NCI-H2196 treated with DMSO at 0.1 percent for 48 hours (cell line): ENCODE data around the gene CHRND.
"Not testable (repeated sequence)": the region's sequence is repeated elsewhere in the genome, so short reads cannot be mapped to it uniquely, and the experiment has no call there.

ENCODE experiments used
- DNase-seq: peaks from one replicate; lab custom pipeline; 2025; ENCODE audit not compliant: unreplicated experiment; lab: John Stamatoyannopoulos, UW

The CHRND gene

DNA sequence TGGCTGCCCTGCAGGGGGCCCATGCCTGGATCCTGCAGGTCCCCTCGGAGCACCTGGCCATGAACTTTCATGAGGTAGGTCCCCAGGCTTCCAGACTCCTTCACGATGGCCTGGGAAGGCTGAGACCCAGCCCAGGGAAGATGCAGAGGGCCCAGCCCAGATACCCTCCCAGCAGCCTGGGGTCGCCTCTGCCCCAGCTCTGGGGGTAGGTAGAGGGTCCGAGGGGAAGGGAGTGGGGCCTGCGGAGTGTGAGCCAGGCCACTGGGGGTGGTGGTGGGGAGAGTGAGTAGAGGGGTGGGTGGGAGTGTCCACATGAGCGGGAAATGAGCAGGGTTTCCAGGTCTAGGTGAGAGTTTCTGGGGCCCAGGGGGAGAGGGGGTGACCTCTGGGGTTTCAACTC is 1.2 kb upstream of the CHRND start:
- no peak for DNase-seq

DNA sequence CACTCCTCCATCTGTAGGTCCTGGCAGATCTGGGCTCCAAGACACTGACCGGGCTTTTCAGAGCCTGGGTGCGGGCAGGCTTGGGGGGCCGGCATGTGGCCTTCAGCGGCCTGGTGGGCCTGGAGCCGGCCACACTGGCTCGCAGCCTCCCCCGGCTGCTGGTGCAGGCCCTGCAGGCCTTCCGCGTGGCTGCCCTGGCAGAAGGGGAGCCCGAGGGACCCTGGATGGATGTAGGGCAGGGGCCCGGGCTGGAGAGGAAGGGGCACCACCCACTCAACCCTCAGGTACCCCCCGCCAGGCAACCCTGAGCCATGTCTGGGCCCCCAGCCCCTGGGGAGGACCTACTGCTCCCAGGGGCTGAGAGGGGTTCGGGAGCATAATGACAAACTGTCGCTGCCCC is 761 bp upstream of the CHRND start:
- DNase-seq = no peak

DNA sequence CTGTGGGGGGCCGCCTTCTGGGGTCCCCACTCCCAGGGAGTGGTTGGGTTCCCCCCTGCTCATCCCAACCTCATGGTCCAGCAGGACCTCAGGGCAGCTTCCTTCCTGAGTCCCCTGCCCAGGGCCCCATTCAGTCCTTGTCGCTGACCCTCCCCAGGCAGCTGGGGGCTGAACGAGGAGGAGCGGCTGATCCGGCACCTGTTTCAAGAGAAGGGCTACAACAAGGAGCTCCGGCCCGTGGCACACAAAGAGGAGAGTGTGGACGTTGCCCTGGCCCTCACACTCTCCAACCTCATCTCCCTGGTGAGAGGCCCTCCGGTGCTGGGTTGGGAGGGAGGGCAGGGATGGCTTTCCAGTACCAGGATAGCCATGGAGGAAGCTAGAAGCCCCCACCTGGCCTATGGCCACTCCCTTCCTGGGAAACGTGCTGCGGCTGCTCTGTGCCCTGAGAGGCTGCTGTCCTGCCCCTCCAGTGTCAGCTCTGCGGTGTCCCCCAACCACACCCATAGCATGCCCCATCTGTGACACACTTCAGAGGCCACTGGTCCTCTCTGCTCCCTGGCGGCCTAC is 497 bp downstream of the CHRND start:
- no peak for DNase-seq

DNA sequence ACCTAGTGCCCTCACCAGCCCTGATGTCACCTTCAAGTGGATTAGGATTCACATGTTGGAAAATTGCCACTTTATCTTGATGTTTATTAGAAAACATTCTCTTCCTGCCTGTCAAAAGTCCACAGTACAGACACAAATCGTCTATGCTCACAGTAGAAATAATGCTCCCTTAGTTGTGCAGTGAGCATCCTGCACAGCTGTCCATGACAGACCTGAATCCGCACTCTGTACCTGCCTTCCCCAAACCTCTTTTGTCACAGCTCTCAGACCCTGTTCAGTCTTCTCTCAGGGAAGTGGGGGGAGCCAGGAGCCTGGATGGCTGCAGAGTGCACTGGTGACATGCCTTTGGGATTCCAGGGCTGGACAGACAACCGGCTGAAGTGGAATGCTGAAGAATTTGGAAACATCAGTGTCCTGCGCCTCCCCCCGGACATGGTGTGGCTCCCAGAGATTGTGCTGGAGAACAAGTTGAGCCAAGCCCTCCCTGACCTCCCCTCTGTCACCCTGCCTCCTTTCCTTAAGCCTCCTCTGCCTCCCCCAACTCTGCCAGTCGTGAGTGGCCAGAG is 2.0 kb downstream of the CHRND start:
- no peak for DNase-seq

DNA sequence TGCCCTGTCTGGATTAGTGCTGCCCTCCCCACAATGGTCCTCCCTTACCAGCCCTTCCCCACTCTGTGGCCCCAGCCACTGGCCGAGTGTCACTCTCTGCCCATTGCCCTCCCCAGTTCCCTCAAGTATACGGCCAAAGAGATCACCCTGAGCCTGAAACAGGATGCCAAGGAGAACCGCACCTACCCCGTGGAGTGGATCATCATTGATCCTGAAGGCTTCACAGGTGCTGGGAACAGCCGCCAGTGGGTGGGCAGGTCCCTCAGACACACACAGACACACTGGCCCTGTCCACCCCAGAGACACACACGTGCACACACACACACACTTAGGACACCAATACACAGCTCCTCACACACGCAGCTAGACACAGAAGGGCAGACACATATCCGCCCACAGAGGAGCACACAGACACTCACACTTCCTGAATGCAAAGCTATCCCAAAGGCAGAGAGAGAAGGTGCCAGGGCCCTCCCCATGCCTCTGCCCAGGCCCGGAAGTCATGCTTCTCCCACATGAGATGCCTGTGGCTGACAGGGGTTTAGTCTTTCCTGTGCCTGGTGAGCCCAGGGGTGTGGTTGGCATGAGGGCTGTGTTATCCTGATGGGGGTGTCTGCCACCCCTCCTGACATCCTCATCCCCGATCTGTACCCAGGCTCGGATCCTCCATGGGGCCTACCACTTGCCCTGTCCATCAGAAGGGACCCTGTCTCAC is 2.9 kb downstream of the CHRND start:
- DNase-seq = no peak

DNA sequence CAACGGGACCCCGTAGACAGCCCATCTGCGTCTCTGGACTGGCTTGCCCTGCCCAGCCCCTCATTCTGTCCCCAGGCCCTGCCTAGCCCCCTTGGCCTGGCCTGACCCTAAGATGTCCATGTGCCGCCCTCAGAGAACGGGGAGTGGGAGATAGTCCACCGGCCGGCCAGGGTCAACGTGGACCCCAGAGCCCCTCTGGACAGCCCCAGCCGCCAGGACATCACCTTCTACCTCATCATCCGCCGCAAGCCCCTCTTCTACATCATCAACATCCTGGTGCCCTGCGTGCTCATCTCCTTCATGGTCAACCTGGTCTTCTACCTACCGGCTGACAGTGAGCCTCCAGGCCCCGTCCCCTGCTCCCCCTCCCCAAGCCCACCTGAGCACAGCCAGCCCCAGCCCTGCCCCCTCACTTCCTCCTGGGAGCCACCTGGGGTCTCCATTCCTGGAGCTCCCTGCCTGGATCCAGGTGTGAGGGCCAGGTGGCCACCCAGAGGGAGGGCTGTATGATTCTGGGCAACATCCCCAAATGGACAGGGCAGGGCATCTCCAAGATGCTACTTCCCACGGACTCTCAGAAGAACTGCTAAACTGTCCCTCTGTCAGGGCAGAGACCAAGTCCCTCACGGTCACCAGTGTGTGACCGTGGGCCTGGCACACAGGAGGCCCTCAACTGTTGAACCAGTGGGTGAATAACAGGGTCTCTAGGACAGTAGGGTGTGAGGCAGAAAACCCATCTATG is 4.0 kb downstream of the CHRND start:
- DNase-seq = no peak

DNA sequence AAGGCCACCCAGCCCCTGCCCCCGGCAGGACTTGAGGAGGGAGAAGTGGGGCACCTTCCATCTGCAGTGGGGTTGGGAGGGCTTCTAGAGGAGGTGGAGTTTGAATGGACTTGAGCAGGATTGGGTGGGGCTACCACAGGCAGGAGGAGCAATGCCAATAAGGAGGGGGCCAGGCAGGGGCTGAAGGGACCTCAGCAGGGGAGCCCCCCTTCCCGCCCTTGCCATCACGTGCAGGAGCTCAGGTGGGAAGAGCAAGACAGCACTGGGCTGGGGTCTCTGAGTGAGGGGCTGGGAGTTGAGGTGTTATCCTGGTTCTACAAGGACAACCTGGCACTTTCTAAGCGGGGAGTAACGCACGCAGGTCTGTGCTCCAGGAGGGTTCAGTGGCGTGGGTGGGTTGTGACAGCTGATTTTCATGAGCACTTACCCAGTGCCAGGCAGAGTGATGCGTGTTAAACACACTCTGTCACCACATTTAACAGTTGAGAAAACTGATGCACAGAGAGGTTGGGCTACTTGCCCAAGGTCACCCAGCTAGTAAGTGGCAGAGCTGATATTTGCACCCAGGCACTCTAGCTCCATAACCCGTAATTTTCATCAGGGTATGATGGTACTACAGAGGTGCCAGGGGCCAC is 4.8 kb downstream of the CHRND start:
- DNase-seq = no peak

DNA sequence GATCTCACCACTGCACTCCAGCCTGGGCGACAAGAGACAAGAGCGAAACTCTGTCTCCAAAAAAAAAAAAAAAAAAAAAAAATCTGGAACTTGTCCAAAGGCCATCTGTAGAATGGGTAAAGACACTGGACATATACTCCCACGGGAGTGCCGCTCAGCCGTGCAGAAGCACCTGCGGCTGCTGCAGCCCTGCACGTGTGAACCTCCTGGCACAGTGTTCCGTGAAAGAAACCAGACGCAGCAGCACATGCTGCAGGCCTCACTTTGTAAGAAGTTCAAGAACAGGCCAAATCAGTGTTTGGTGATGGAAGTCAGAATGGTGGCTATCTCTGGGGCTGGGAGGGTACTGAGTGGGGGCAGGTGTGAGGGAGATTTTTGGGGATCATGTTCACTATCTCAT is 6.5 kb downstream of the CHRND start:
- no peak for DNase-seq

DNA sequence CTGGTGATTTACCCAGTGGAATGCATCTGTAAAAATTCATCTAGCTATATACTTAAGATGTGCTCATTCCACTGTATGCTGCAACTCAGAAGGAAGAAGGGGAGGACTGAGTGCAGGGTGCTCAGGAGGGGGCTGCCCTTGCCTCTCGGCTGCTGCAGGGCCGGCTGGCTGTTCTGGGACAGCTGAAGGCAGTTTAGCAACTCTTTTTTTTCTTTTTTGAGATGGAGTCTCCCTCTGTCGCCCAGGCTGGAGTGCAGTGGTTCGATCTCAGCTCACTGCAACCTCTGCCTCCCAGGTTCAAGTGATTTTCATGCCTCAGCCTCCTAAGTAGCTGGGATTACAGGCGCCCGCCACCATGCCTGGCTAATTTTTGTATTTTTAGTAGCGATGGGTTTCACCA is 6.9 kb downstream of the CHRND start:
- DNase-seq = not testable (repeated sequence)

DNA sequence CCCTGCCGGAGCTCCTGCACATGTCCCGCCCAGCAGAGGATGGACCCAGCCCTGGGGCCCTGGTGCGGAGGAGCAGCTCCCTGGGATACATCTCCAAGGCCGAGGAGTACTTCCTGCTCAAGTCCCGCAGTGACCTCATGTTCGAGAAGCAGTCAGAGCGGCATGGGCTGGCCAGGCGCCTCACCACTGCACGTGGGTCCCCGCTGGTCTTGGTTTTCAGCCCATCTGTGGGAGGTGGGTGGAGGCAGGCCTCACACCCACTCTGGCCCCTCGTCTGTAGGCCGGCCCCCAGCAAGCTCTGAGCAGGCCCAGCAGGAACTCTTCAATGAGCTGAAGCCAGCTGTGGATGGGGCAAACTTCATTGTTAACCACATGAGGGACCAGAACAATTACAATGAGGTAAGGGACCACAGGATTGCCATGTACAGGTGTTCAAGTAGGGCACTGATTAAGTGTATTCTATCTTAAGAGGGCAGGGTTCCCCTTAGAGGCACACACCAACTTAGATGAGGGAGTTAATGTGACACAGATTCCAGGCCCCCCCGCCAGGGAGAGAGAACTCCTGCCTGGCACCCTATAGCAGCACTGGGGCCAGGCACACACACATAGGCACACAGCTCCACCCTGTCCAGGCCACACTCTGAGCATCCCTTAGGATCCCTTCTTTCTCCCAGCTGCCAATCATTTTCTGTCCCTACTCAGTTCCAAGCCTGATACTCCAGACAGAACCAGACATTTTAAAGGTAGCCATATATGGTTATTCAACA is 8.2 kb downstream of the CHRND start:
- DNase-seq = no peak

DNA sequence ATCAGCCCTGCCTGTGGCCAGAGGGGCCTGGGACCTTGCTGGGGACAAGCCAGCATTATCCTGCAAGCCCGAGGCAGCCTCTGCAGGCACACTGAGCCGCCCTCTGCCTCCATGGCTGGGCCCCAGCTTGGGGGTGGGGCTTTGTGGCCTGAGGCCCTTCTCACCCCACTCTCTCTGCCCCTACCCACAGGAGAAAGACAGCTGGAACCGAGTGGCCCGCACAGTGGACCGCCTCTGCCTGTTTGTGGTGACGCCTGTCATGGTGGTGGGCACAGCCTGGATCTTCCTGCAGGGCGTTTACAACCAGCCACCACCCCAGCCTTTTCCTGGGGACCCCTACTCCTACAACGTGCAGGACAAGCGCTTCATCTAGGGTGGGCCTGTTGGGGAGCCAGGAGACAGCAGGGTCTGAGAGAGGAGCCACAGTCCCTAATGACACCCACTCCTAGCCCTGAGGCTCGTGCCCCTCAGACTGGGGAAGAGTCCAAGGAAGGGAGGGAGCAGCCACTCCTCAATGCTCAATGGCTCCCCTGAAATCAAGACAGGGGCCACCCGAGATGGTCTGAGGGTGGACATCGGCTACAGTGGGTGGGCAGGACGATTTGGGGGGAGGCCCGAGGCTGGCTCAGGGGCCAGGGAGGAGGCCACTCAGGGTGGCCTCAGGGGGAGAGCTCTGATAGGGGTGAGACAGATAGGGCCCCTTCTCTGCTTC is 9.1 kb downstream of the CHRND start:
- DNase-seq = no peak

DNA sequence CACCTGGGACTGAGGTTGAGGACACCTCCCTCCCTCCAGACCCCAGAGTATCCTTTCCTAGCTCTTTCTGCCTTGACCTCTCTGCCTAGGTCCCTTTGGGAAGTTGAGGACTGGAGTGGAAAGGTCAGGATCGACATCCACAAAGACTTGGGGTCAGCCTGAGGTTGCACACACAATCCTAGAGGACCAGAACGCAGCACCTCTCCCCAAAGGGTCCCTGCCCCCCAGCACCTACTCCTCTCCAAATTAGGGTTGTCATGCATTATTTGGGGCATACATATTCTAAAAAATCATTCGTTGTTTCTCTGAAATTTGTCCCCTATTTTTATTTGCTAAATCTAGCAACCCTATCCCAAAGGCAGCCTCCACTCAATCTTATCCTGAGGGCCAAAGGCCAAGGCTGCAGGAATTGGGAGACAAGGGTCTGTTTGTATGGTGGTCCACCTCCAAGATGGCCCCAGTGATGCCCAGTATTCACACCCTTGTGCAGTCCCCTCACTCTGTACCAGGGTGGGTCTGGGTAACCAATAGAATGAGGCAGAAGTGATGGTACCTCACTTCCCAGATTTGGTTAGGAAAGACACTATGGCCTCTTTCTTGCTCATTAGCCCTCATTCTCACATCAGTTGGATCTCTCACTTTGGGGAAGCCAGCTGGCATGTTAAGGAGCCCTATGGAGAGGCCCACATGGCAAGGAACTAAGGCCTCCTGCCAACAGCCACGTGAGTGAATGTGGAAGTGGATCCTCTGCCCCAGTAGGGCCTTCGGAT is 10.0 kb downstream of the CHRND start:
- no peak for DNase-seq

DNA sequence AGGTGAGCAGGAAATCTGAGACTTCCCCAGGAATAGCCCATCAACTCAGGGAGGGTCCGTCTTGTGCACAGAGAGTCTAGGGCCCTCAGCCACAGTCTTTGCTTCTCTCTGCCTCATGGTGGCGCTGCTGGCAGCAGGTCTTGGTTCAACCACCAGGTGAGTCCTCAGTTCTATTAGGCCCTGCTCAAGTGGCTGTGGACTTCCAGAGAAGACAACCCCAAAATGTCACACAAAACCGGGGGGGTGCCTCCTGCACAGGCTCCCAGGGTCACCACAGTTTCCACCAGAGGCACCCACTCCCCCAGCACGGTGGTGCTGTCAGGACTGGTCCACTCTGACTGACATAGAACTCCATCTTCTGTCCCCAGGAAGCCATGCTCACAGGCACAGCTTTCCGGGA is 11.1 kb downstream of the CHRND start:
- DNase-seq = no peak

DNA sequence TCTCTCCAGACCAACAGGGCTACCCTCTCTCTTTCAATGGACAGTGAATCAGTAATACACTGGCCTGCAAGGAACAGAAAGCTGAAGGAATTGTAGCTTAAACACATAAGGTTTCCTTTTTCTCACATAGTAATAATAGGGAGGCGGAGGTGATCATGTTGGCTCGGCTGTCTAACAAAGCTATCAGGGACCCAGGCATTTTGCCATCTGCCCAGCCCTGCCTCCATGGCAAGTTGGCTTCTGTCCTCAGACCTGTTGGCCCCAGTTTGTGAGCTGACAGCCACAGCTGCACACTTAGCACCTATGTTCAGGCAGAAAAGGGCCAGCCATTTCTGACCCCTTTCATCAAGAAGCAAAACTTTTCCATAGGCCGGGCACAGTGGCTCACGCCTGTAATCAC is 11.5 kb downstream of the CHRND start:
- DNase-seq = no peak

DNA sequence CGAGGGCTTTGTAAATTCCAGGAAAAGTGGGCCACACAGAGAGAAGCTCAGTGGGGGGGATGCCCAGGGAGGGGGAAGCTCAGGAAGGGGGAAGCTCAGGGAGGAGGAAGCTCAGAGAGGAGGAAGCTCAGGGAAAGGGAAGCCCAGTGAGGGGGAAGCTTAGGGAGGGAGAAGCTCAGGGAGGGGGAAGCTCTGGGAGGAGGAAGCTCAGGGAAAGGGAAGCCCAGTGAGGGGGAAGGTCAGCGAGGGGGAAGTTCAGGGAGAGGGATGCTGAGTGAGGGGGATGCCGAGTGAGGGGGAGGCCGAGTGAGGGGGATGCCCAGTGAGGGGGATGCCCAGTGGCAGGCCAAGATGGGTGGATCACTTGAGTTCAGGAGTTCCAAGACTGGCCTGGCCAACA is 12.7 kb downstream of the CHRND start:
- no peak for DNase-seq

DNA sequence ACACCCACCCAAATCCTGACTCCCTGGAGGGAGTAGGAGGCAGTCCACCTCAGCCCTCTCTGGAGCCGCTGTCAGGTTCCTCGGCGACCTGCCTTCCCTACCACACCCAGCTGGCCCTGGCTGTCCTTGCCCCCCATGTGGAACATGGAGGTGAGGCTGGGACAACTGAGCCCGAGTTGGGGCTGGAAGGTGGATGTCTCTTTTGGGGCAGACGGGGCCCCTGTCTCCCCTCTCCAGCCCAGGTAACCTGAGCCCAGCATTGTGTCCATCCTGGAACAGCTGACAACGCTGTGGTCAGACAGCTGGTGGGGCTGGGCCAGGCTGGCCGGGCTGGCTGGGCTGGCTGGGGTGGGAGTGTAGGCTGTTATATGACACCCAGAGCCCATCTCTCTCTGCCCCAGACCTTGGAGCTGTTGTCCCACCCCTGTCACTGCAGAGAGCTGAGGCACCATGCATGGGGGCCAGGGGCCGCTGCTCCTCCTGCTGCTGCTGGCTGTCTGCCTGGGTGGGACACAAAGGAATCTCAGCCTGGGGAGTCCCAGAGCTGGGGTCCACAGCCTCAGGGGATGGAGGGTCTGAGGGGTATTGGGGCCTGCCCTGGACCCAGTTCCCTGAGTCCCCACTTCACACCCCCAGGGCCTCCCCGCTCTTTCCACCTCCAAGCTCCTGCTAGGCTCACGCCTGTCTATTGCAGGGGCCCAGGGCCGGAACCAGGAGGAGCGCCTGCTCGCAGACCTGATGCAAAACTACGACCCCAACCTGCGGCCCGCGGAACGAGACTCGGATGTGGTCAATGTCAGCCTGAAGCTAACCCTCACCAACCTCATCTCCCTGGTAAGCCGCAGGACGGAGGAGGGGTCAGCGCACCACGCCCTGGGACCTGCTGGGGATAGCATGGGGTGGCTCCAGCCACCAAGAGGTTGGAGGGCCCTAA is 13.6 kb downstream of the CHRND start, which contains the start of gene CHRNG:
TSS of gene CHRNG (plus strand) at position 395 of the 934 bp plus-strand sequence. CDS start at position 451, 56 bp downstream.
- no peak for DNase-seq

DNA sequence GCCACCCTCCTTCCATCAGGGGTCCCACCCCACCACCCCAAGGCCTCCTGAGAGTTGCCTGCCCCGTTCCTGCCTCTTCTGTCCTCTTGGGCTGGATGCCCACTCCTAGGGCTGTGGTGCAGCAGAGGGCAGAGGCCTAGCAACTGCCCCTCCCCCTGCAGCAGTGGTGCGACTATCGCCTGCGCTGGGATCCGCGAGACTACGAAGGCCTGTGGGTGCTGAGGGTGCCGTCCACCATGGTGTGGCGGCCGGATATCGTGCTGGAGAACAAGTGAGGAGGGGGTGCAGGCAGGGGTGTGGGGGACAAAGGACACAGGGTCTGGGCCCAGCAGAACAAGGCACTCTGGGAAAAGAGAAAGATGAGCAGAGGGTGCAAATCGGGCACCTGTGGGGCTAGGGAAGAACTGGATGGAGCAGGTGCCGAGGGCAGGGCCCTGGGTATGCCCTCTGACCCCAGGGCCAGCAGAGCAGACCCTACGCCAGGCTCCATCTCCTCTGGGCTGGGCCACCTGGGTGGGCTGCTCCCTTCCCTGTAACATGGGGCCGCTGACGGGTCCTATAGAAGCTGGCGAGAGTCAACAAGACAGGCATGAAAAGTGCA is 14.6 kb downstream of the CHRND start:
- no peak for DNase-seq
